Vagina (tissue), 2 donors: Measurements from ENCODE around the gene METTL21C. TPM values are rescaled to one million over a fixed set of nuclear protein-coding genes. Genes with fewer than 3 reads are reported as not detected.

Experiments
- DNase-seq, 2 donors: peaks; one replicate each; pipeline ENCODE4 v3.0.0-alpha.2; 2017; ENCODE audit errors: extremely low spot score in 2 of 2
- H3K27ac ChIP-seq: fragments of 200-600 bp; sonication (generic); one replicate; pipeline ENCODE4 v1.5.1; 2019
- H3K27me3 ChIP-seq: fragments of 200-600 bp; sonication (generic); one replicate; pipeline ENCODE4 v1.5.1; 2019
- H3K36me3 ChIP-seq, 2 donors: fragments of 200-600 bp; sonication (generic); one replicate each; pipeline ENCODE4 v1.5.1; 2017 to 2019
- H3K4me1 ChIP-seq: fragments of 200-600 bp; sonication (generic); one replicate; pipeline ENCODE4 v1.5.1; 2019
- H3K4me3 ChIP-seq, 2 donors: fragments of 200-600 bp; sonication (generic); 1 replicate in 1 of 2; 2 replicates in 1 of 2; pipeline ENCODE4 v1.5.1; 2016 to 2019
- H3K9me3 ChIP-seq: fragments of 200-600 bp; sonication (generic); one replicate; pipeline ENCODE4 v1.5.1; 2019
- POLR2A ChIP-seq, 2 donors: fragments of 450-650 bp; IDR thresholded peaks; one replicate each; pipeline ENCODE4 v1.6.1; 2017; ENCODE audit warnings: antibody characterized with exemption in 2 of 2, mild to moderate bottlenecking in 2 of 2, moderate library complexity in 2 of 2
- POLR2AphosphoS5 ChIP-seq, 2 donors: sonication (generic); formaldehyde crosslinking; IDR thresholded peaks; one replicate each; pipeline ENCODE4 v1.9.0; 2017; ENCODE audit warnings: antibody characterized with exemption in 2 of 2, mild to moderate bottlenecking in 2 of 2, low read depth in 1 of 2; ENCODE audit not compliant: insufficient read depth in 1 of 2
- intact Hi-C: fragments of 100-400 bp; cut with DNase I; formaldehyde crosslinking; loops from one replicate; pipeline ENCODE4 v1.15.1; 2023
- total RNA-seq: library from RNA; depleted of rRNA; stranded (reverse); fragments of >200 nt; gene quantifications from one replicate; pipeline ENCODE4 v1.2.3, GENCODE V29; 2016
- TF ChIP-seq, protein P1 (sequence below), 3 experiments: fragments of 450-650 bp in 2 of 3; fragments of 200-600 bp in 1 of 3; sonication (generic) in 1 of 3; IDR thresholded peaks; one replicate each; pipeline ENCODE4 v1.5.1; 2017 to 2019; ENCODE audit warnings: antibody characterized with exemption in 3 of 3, mild to moderate bottlenecking in 2 of 3, moderate library complexity in 2 of 3

METTL21C gene
- total RNA-seq, 1 donor from 2014 or later, result not detected

DNA sequence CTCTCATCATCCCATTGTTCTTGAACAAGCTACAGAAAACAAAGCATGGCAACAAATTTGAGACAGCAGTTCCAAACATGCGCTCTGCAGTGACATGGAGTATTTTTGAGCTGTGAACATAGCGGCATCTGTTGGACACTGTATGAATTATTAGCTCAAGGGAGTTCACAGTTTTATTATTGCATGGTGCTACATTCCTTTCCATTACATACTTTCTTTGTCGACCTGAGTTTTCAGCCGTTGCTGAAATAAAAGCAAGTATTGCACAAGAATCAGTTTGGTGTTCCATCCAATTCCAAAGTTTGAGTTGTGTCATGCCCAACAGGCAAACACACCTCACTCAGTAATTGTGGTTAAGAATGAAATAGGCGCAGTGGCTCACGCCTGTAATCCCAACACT, 30.1 kb upstream of the METTL21C start:
- intact Hi-C loops, result no loop called here
- TF ChIP-seq POLR2A (IDR thresholded peaks at IDR 0.05) (no peak), POLR2AphosphoS5 (IDR thresholded peaks at IDR 0.05; ENCODE audit: insufficient read depth in 1 of 2, low read depth in 1 of 2) (no peak)
- TF ChIP-seq, protein P1, sequence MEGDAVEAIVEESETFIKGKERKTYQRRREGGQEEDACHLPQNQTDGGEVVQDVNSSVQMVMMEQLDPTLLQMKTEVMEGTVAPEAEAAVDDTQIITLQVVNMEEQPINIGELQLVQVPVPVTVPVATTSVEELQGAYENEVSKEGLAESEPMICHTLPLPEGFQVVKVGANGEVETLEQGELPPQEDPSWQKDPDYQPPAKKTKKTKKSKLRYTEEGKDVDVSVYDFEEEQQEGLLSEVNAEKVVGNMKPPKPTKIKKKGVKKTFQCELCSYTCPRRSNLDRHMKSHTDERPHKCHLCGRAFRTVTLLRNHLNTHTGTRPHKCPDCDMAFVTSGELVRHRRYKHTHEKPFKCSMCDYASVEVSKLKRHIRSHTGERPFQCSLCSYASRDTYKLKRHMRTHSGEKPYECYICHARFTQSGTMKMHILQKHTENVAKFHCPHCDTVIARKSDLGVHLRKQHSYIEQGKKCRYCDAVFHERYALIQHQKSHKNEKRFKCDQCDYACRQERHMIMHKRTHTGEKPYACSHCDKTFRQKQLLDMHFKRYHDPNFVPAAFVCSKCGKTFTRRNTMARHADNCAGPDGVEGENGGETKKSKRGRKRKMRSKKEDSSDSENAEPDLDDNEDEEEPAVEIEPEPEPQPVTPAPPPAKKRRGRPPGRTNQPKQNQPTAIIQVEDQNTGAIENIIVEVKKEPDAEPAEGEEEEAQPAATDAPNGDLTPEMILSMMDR (IDR thresholded peaks at IDR 0.05), result peak in 1 of 3 experiments; percentile 3

GRCh38 chr13:102721800-102722231, 27.0 kb upstream of the METTL21C start:
- DNase-seq, result no peak

More for the DNA sequence above, 30.1 kb upstream of the METTL21C start:
- no peaks in the 10 kb centered on the region for H3K27me3 ChIP-seq
- no peak for DNase-seq
- H3K27ac ChIP-seq, result no peak overlapping the region
- H3K36me3 ChIP-seq, result no peaks in the 10 kb centered on the region
- H3K4me3 ChIP-seq, result no peak overlapping the region
- no peaks in the 10 kb centered on the region for H3K4me1 ChIP-seq
- H3K9me3 ChIP-seq, result no peaks in the 10 kb centered on the region

GRCh38 chr13:102718746-102719145, 23.9 kb upstream of the METTL21C start:
- H3K27me3 ChIP-seq, result no peaks in the 10 kb centered on the region

More at GRCh38 chr13:102721800-102722231, 27.0 kb upstream of the METTL21C start:
- intact Hi-C loops, result no loop called here
- Histone ChIP-seq H3K36me3 (no peaks in the 10 kb centered on the region), H3K9me3 (no peaks in the 10 kb centered on the region), H3K4me1 (no peaks in the 10 kb centered on the region), H3K4me3 (no peak overlapping the region), H3K27me3 (no peaks in the 10 kb centered on the region), H3K27ac (no peak overlapping the region)
- TF ChIP-seq POLR2A (IDR thresholded peaks at IDR 0.05), result no peak
- TF ChIP-seq POLR2AphosphoS5 (IDR thresholded peaks at IDR 0.05; ENCODE audit: insufficient read depth in 1 of 2, low read depth in 1 of 2), result no peak
- TF ChIP-seq, protein P1 (IDR thresholded peaks at IDR 0.05), result no peak

GRCh38 chr13:102715447-102715846, 20.6 kb upstream of the METTL21C start:
- H3K4me3 ChIP-seq, result no peak overlapping the region
- TF ChIP-seq POLR2AphosphoS5 (IDR thresholded peaks at IDR 0.05; ENCODE audit: insufficient read depth in 1 of 2, low read depth in 1 of 2) (no peak), POLR2A (IDR thresholded peaks at IDR 0.05) (no peak)
- TF ChIP-seq, protein P1 (IDR thresholded peaks at IDR 0.05), result no peak
- H3K36me3 ChIP-seq, result no peaks in the 10 kb centered on the region
- DNase-seq, result no peak
- H3K9me3 ChIP-seq, result no peaks in the 10 kb centered on the region
- intact Hi-C loops, result no loop called here
- H3K27ac ChIP-seq, result no peak overlapping the region
- H3K4me1 ChIP-seq, result no peaks in the 10 kb centered on the region
- no peaks in the 10 kb centered on the region for H3K27me3 ChIP-seq

More at GRCh38 chr13:102718746-102719145, 23.9 kb upstream of the METTL21C start:
- DNase-seq, result no peak
- no peak overlapping the region for H3K27ac ChIP-seq
- H3K4me3 ChIP-seq, result no peak overlapping the region
- TF ChIP-seq POLR2AphosphoS5 (IDR thresholded peaks at IDR 0.05; ENCODE audit: insufficient read depth in 1 of 2, low read depth in 1 of 2), result no peak
- TF ChIP-seq POLR2A (IDR thresholded peaks at IDR 0.05), result no peak
- TF ChIP-seq, protein P1 (IDR thresholded peaks at IDR 0.05), result no peak
- H3K4me1 ChIP-seq, result no peaks in the 10 kb centered on the region
- intact Hi-C loops, result no loop called here
- H3K36me3 ChIP-seq, result no peaks in the 10 kb centered on the region
- H3K9me3 ChIP-seq, result no peaks in the 10 kb centered on the region

GRCh38 chr13:102710261-102710679, 15.4 kb upstream of the METTL21C start:
- no peaks in the 10 kb centered on the region for H3K27me3 ChIP-seq
- H3K4me3 ChIP-seq, result no peak overlapping the region
- intact Hi-C loops, result no loop called here
- TF ChIP-seq, protein P1 (IDR thresholded peaks at IDR 0.05), result no peak
- TF ChIP-seq POLR2A (IDR thresholded peaks at IDR 0.05) (no peak), POLR2AphosphoS5 (IDR thresholded peaks at IDR 0.05; ENCODE audit: insufficient read depth in 1 of 2, low read depth in 1 of 2) (no peak)
- H3K4me1 ChIP-seq, result peaks cover 22% of the 10 kb centered on the region
- DNase-seq, result no peak
- H3K27ac ChIP-seq, result peak overlapping the region; percentile 46
- H3K9me3 ChIP-seq, result no peaks in the 10 kb centered on the region
- H3K36me3 ChIP-seq, result no peaks in the 10 kb centered on the region
